ENCODE measurements around the gene TRPC4AP. TPM values are rescaled to one million over a fixed set of nuclear protein-coding genes. Genes with fewer than 3 reads are reported as not detected.

The TRPC4AP gene
- total RNA-seq, 1 donor from 2014 or later, result 60.2 TPM

GRCh38 chr20:34984756-34985261 lies 107.8 kb downstream of the TRPC4AP start:
- H3K4me1 Mint-ChIP-seq, result no peaks in the 10 kb centered on the region
- H3K27ac Mint-ChIP-seq, result no peak overlapping the region
- peaks cover 22% of the 10 kb centered on the region for H3K27me3 Mint-ChIP-seq
- POLR2A ChIA-PET, result no interaction called here
- CTCF ChIA-PET, result no interaction called here
- no peak for ATAC-seq (ENCODE audit: low read depth)
- no peaks in the 10 kb centered on the region for H3K9me3 Mint-ChIP-seq
- TF ChIP-seq CTCF (IDR thresholded peaks at IDR 0.05), result no peak
- no peak for DNase-seq
- H3K36me3 Mint-ChIP-seq (ENCODE audit: low read depth), result no peaks in the 10 kb centered on the region
- intact Hi-C loops (cut with micrococcal nuclease), result no loop called here
- no peak overlapping the region for H3K4me3 Mint-ChIP-seq

GRCh38 chr20:34983995-34984735 lies 108.4 kb downstream of the TRPC4AP start:
- no peaks in the 10 kb centered on the region for H3K4me1 Mint-ChIP-seq
- intact Hi-C loops (cut with micrococcal nuclease), result no loop called here
- DNase-seq (no peak), ATAC-seq (ENCODE audit: low read depth) (no peak)
- H3K27me3 Mint-ChIP-seq, result peaks cover 22% of the 10 kb centered on the region
- H3K27ac Mint-ChIP-seq, result no peak overlapping the region
- H3K9me3 Mint-ChIP-seq, result no peaks in the 10 kb centered on the region
- H3K36me3 Mint-ChIP-seq (ENCODE audit: low read depth), result no peaks in the 10 kb centered on the region
- TF ChIP-seq CTCF (IDR thresholded peaks at IDR 0.05), result no peak
- CTCF ChIA-PET, result no interaction called here
- POLR2A ChIA-PET, result no interaction called here
- no peak overlapping the region for H3K4me3 Mint-ChIP-seq

- no peak for ATAC-seq (ENCODE audit: low read depth)
- Mint-ChIP-seq H3K36me3 (ENCODE audit: low read depth) (no peaks in the 10 kb centered on the region), H3K27ac (no peak overlapping the region), H3K4me3 (no peak overlapping the region), H3K4me1 (no peaks in the 10 kb centered on the region), H3K27me3 (peaks cover 22% of the 10 kb centered on the region), H3K9me3 (no peaks in the 10 kb centered on the region)
- ChIA-PET POLR2A (no interaction called here), CTCF (no interaction called here)
- no peak for DNase-seq
- intact Hi-C loops (cut with micrococcal nuclease), result no loop called here
- TF ChIP-seq CTCF (IDR thresholded peaks at IDR 0.05), result no peak
These were observed 109.4 kb downstream of the TRPC4AP start for GRCh38 chr20:34983089-34983820.

GRCh38 chr20:34982270-34983088 lies 110.1 kb downstream of the TRPC4AP start:
- no peak for TF ChIP-seq CTCF (IDR thresholded peaks at IDR 0.05)
- CTCF ChIA-PET, result no interaction called here
- H3K4me1 Mint-ChIP-seq, result no peaks in the 10 kb centered on the region
- H3K27ac Mint-ChIP-seq, result no peak overlapping the region
- peaks cover 26% of the 10 kb centered on the region for H3K27me3 Mint-ChIP-seq
- POLR2A ChIA-PET, result no interaction called here
- H3K9me3 Mint-ChIP-seq, result no peaks in the 10 kb centered on the region
- DNase-seq (no peak), ATAC-seq (ENCODE audit: low read depth) (no peak)
- intact Hi-C loops (cut with micrococcal nuclease), result no loop called here
- H3K36me3 Mint-ChIP-seq (ENCODE audit: low read depth), result no peaks in the 10 kb centered on the region
- no peak overlapping the region for H3K4me3 Mint-ChIP-seq
